ENCODE results near the gene OSMR. TPM values are rescaled to one million over a fixed set of nuclear protein-coding genes. Genes with fewer than 3 reads are reported as not detected.

Gene OSMR
- total RNA-seq, 1 donor from 2014 or later, result 0.58 TPM

- H2AFZ ChIP-seq (replicated peaks), result no peak overlapping the region
- no peak overlapping the region for H3K27ac ChIP-seq
- Mint-ChIP-seq H3K4me3 (no peak overlapping the region), H3K27ac (no peak overlapping the region), H3K36me3 (no peaks in the 10 kb centered on the region), H3K27me3 (ENCODE audit: insufficient read depth, low read depth) (peaks cover 4% of the 10 kb centered on the region), H3K4me1 (no peaks in the 10 kb centered on the region), H3K9me3 (peaks cover 11% of the 10 kb centered on the region)
- DNase-seq (ENCODE audit: low spot score), result no peak
- no peak for TF ChIP-seq EZH2phosphoT487 (IDR thresholded peaks at IDR 0.05)
- no peak for TF ChIP-seq CTCF (IDR thresholded peaks at IDR 0.05)
- no peak for TF ChIP-seq EZH2 (IDR thresholded peaks at IDR 0.05)
- no peaks in the 10 kb centered on the region for H4K20me1 ChIP-seq (ENCODE audit: low read depth)
- H3K4me1 ChIP-seq, result no peaks in the 10 kb centered on the region
- H3F3A ChIP-seq (ENCODE audit: low read depth), result no peaks in the 10 kb centered on the region
- no peak overlapping the region for H3K9ac ChIP-seq
- no peaks in the 10 kb centered on the region for H3K79me2 ChIP-seq (ENCODE audit: low read depth)
- H3K36me3 ChIP-seq, result no peaks in the 10 kb centered on the region
- no peak overlapping the region for H3K4me2 ChIP-seq
- no peaks in the 10 kb centered on the region for H3K9me3 ChIP-seq (ENCODE audit: low read depth)
- H3K27me3 ChIP-seq, result peaks cover 2% of the 10 kb centered on the region
- H3K4me3 ChIP-seq, result no peak overlapping the region
These were observed 8.1 kb downstream of the OSMR start for GRCh38 chr5:38853753-38854470.

GRCh38 chr5:38854907-38855306, 9.1 kb downstream of the OSMR start:
- Histone ChIP-seq H3K36me3 (no peaks in the 10 kb centered on the region), H3K4me1 (no peaks in the 10 kb centered on the region), H3K27me3 (no peaks in the 10 kb centered on the region), H3K9me3 (ENCODE audit: low read depth) (peaks cover 3% of the 10 kb centered on the region), H3K4me2 (no peak overlapping the region), H3K9ac (no peak overlapping the region), H4K20me1 (ENCODE audit: low read depth) (no peaks in the 10 kb centered on the region), H3F3A (ENCODE audit: low read depth) (no peaks in the 10 kb centered on the region), H2AFZ (replicated peaks) (no peak overlapping the region), H3K27ac (no peak overlapping the region), H3K79me2 (ENCODE audit: low read depth) (no peaks in the 10 kb centered on the region), H3K4me3 (no peak overlapping the region)
- Mint-ChIP-seq H3K4me3 (no peak overlapping the region), H3K4me1 (no peaks in the 10 kb centered on the region), H3K36me3 (no peaks in the 10 kb centered on the region), H3K9me3 (peaks cover 18% of the 10 kb centered on the region), H3K27ac (no peak overlapping the region), H3K27me3 (ENCODE audit: insufficient read depth, low read depth) (peaks cover 4% of the 10 kb centered on the region)
- no peak for DNase-seq (ENCODE audit: low spot score)
- TF ChIP-seq EZH2phosphoT487 (IDR thresholded peaks at IDR 0.05) (no peak), EZH2 (IDR thresholded peaks at IDR 0.05) (no peak), CTCF (IDR thresholded peaks at IDR 0.05) (no peak)

GRCh38 chr5:38856660-38857059, 10.8 kb downstream of the OSMR start:
- Histone ChIP-seq H3K9ac (no peak overlapping the region), H3K4me2 (no peak overlapping the region), H4K20me1 (ENCODE audit: low read depth) (no peaks in the 10 kb centered on the region), H3K27ac (no peak overlapping the region), H3K4me1 (no peaks in the 10 kb centered on the region), H3K79me2 (ENCODE audit: low read depth) (no peaks in the 10 kb centered on the region), H3K9me3 (ENCODE audit: low read depth) (peaks cover 3% of the 10 kb centered on the region), H2AFZ (replicated peaks) (no peak overlapping the region), H3K4me3 (no peak overlapping the region), H3K36me3 (no peaks in the 10 kb centered on the region), H3F3A (ENCODE audit: low read depth) (no peaks in the 10 kb centered on the region), H3K27me3 (no peaks in the 10 kb centered on the region)
- H3K27me3 Mint-ChIP-seq (ENCODE audit: insufficient read depth, low read depth), result peaks cover 4% of the 10 kb centered on the region
- DNase-seq (ENCODE audit: low spot score), result no peak
- peaks cover 21% of the 10 kb centered on the region for H3K9me3 Mint-ChIP-seq
- no peak overlapping the region for H3K4me3 Mint-ChIP-seq
- TF ChIP-seq CTCF (IDR thresholded peaks at IDR 0.05) (no peak), EZH2 (IDR thresholded peaks at IDR 0.05) (no peak), EZH2phosphoT487 (IDR thresholded peaks at IDR 0.05) (no peak)
- H3K36me3 Mint-ChIP-seq, result no peaks in the 10 kb centered on the region
- H3K4me1 Mint-ChIP-seq, result no peaks in the 10 kb centered on the region
- H3K27ac Mint-ChIP-seq, result no peak overlapping the region
